ENCODE measurements around the gene EPS15. TPM values are rescaled to one million over a fixed set of nuclear protein-coding genes. Genes with fewer than 3 reads are reported as not detected.

Gene EPS15
- total and polyA plus RNA-seq, 2 experiments from 2014 or later = 26.9 to 41.1 TPM

- TF ChIP-seq EZH2phosphoT487 (IDR thresholded peaks at IDR 0.05; ENCODE audit: insufficient read depth, low read depth) (no peak), EZH2 (IDR thresholded peaks at IDR 0.05; ENCODE audit: insufficient read depth, poor library complexity, severe bottlenecking) (no peak)
- in situ Hi-C loops (cut with MboI) = no loop called here
Observed at GRCh38 chr1:51542158-51542953, 23.3 kb upstream of the EPS15 start.

GRCh38 chr1:51541313-51542050, 22.4 kb upstream of the EPS15 start:
- Histone ChIP-seq H3K79me2 (ENCODE audit: insufficient read depth) (no peaks in the 10 kb centered on the region), H3K27ac (no peak overlapping the region), H3K36me3 (ENCODE audit: low read depth) (no peaks in the 10 kb centered on the region), H3K9me3 (ENCODE audit: low read depth) (no peaks in the 10 kb centered on the region), H3K4me1 (ENCODE audit: insufficient read depth) (peaks cover 9% of the 10 kb centered on the region), H3K4me2 (ENCODE audit: unreplicated experiment) (peak overlapping the region; percentile 0), H2AFZ (no peak overlapping the region), H3K9me2 (ENCODE audit: insufficient read depth) (no peaks in the 10 kb centered on the region), H3K27me3 (replicated peaks; ENCODE audit: insufficient read depth) (no peaks in the 10 kb centered on the region), H3K9ac (no peak overlapping the region), H3F3A (ENCODE audit: insufficient read depth) (peaks cover 14% of the 10 kb centered on the region; the same call in 1 of the 2 replicates), H3K4me3 (no peak overlapping the region), H4K20me1 (ENCODE audit: insufficient read depth) (no peaks in the 10 kb centered on the region)
- in situ Hi-C loops (cut with MboI) = no loop called here
- WGBS, 2 experiments (ENCODE audit: low coverage in 1 of 2, low lambda C conversion rate in 2 of 2, missing lambda C conversion rate in 2 of 2) = 100% methylated on average over 2 of the region's 2 CpGs
- TF ChIP-seq EZH2 (IDR thresholded peaks at IDR 0.05; ENCODE audit: insufficient read depth, poor library complexity, severe bottlenecking) = no peak
- DNase-seq = peak; percentile 40

More at GRCh38 chr1:51542158-51542953, 23.3 kb upstream of the EPS15 start:
- no peak overlapping the region for H3K27ac ChIP-seq
- H4K20me1 ChIP-seq (ENCODE audit: insufficient read depth) = no peaks in the 10 kb centered on the region
- no peak for DNase-seq
- peaks cover 9% of the 10 kb centered on the region for H3K4me1 ChIP-seq (ENCODE audit: insufficient read depth)
- H3K27me3 ChIP-seq (replicated peaks; ENCODE audit: insufficient read depth) = no peaks in the 10 kb centered on the region
- 97 to 99% methylated on average over 4 of the region's 4 CpGs for WGBS, 2 experiments (ENCODE audit: low coverage in 1 of 2, low lambda C conversion rate in 2 of 2, missing lambda C conversion rate in 2 of 2)
- no peaks in the 10 kb centered on the region for H3K9me2 ChIP-seq (ENCODE audit: insufficient read depth)
- H3F3A ChIP-seq (ENCODE audit: insufficient read depth) = peaks cover 14% of the 10 kb centered on the region; the same call in 1 of the 2 replicates
- no peak overlapping the region for H2AFZ ChIP-seq
- no peaks in the 10 kb centered on the region for H3K9me3 ChIP-seq (ENCODE audit: low read depth)
- no peak overlapping the region for H3K4me3 ChIP-seq
- no peaks in the 10 kb centered on the region for H3K79me2 ChIP-seq (ENCODE audit: insufficient read depth)
- no peak overlapping the region for H3K4me2 ChIP-seq (ENCODE audit: unreplicated experiment)
- H3K9ac ChIP-seq = no peak overlapping the region
- H3K36me3 ChIP-seq (ENCODE audit: low read depth) = no peaks in the 10 kb centered on the region

GRCh38 chr1:51537568-51537967, 18.5 kb upstream of the EPS15 start:
- in situ Hi-C loops (cut with MboI) = no loop called here
- H3K27me3 ChIP-seq (replicated peaks; ENCODE audit: insufficient read depth) = no peaks in the 10 kb centered on the region
- no peak overlapping the region for H3K9ac ChIP-seq
- peaks cover 9% of the 10 kb centered on the region for H3K4me1 ChIP-seq (ENCODE audit: insufficient read depth)
- no peaks in the 10 kb centered on the region for H3K9me3 ChIP-seq (ENCODE audit: low read depth)
- H2AFZ ChIP-seq = no peak overlapping the region
- TF ChIP-seq EZH2phosphoT487 (IDR thresholded peaks at IDR 0.05; ENCODE audit: insufficient read depth, low read depth) (no peak), EZH2 (IDR thresholded peaks at IDR 0.05; ENCODE audit: insufficient read depth, poor library complexity, severe bottlenecking) (no peak)
- no peaks in the 10 kb centered on the region for H3K79me2 ChIP-seq (ENCODE audit: insufficient read depth)
- no peak for DNase-seq
- no peak overlapping the region for H3K4me3 ChIP-seq
- H3K9me2 ChIP-seq (ENCODE audit: insufficient read depth) = no peaks in the 10 kb centered on the region
- H4K20me1 ChIP-seq (ENCODE audit: insufficient read depth) = no peaks in the 10 kb centered on the region
- H3K36me3 ChIP-seq (ENCODE audit: low read depth) = no peaks in the 10 kb centered on the region
- WGBS, 2 experiments (ENCODE audit: low coverage in 1 of 2, low lambda C conversion rate in 2 of 2, missing lambda C conversion rate in 2 of 2) = 89 to 90% methylated on average over 1 of the region's 1 CpG
- no peak overlapping the region for H3K4me2 ChIP-seq (ENCODE audit: unreplicated experiment)
- no peak overlapping the region for H3K27ac ChIP-seq
- H3F3A ChIP-seq (ENCODE audit: insufficient read depth) = peaks cover 14% of the 10 kb centered on the region; the same call in 1 of the 2 replicates

- Histone ChIP-seq H2AFZ (peak overlapping the region; percentile 52), H3K4me1 (ENCODE audit: insufficient read depth) (no peaks in the 10 kb centered on the region), H3K27ac (no peak overlapping the region), H3K9ac (peak overlapping the region; percentile 34; the same call in 1 of the 2 replicates), H3K36me3 (ENCODE audit: low read depth) (no peaks in the 10 kb centered on the region), H4K20me1 (ENCODE audit: insufficient read depth) (no peaks in the 10 kb centered on the region), H3F3A (ENCODE audit: insufficient read depth) (no peaks in the 10 kb centered on the region), H3K9me3 (ENCODE audit: low read depth) (no peaks in the 10 kb centered on the region), H3K9me2 (ENCODE audit: insufficient read depth) (no peaks in the 10 kb centered on the region), H3K79me2 (ENCODE audit: insufficient read depth) (no peaks in the 10 kb centered on the region), H3K27me3 (replicated peaks; ENCODE audit: insufficient read depth) (no peaks in the 10 kb centered on the region), H3K4me3 (no peak overlapping the region), H3K4me2 (ENCODE audit: unreplicated experiment) (no peak overlapping the region)
- TF ChIP-seq EZH2 (IDR thresholded peaks at IDR 0.05; ENCODE audit: insufficient read depth, poor library complexity, severe bottlenecking) (no peak), EZH2phosphoT487 (IDR thresholded peaks at IDR 0.05; ENCODE audit: insufficient read depth, low read depth) (no peak)
- DNase-seq = peak; percentile 78
- in situ Hi-C loops (cut with MboI) = no loop called here
- WGBS, 2 experiments (ENCODE audit: low coverage in 1 of 2, low lambda C conversion rate in 2 of 2, missing lambda C conversion rate in 2 of 2) = 5 to 10% methylated on average over 3 of the region's 3 CpGs
Observed at GRCh38 chr1:51535006-51535592, 16.0 kb upstream of the EPS15 start.

Measured in GM23248 (cell line).